Measurements from ENCODE around the gene SPRING1.

SPRING1 gene

DNA sequence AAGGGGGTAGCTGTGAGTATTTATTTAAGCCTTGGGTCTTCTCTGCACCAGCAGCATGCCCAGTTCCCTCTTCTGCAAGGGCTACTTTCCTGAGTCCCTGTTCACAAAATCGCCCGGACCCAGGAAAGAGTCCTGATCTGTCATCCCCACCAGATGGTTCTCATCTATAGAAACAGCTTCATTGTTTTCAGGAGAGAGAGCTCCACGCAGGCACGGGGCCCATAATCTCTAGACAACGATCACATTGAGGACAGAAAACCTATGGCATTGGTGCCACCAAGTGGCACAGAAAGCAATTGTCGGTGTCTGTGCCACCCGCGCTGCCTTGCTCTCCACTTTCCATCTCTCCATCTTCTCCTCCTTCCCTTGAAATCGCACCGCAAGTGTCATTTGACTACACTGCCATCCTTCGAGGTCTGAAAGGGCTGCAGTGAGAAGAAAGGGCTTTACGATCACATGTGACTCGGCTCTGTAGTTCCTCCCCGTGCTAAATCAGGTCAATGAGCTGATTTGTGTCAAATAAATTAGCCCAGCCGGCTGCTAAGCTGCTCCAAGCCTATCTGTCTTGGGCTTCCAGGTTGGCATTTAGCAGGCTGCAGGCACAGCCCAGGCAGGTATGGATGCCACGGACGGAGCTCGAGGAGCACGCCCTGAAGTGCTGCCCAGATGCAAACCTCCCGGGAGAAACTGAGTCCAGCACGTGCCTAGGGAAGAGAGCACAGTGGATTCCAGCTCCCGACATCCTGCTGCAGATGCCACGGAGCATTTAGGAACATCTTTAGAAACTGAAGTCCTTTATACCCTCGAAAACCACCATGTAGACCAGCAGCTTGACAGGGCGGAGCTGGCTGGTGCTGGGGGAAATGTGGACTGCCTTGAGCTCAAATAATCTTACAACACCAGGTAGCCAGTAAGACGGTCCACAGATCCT lies 28.8 kb downstream of the SPRING1 start:
- TF ChIP-seq, protein P1, sequence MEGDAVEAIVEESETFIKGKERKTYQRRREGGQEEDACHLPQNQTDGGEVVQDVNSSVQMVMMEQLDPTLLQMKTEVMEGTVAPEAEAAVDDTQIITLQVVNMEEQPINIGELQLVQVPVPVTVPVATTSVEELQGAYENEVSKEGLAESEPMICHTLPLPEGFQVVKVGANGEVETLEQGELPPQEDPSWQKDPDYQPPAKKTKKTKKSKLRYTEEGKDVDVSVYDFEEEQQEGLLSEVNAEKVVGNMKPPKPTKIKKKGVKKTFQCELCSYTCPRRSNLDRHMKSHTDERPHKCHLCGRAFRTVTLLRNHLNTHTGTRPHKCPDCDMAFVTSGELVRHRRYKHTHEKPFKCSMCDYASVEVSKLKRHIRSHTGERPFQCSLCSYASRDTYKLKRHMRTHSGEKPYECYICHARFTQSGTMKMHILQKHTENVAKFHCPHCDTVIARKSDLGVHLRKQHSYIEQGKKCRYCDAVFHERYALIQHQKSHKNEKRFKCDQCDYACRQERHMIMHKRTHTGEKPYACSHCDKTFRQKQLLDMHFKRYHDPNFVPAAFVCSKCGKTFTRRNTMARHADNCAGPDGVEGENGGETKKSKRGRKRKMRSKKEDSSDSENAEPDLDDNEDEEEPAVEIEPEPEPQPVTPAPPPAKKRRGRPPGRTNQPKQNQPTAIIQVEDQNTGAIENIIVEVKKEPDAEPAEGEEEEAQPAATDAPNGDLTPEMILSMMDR (IDR thresholded peaks at IDR 0.05; ENCODE audit: insufficient read depth, low read depth, low read length, missing control alignments) = peak; percentile 77
- DNase-seq (ENCODE audit: low read depth) = peak; percentile 54
- no peak overlapping the region for H3K4me3 ChIP-seq (ENCODE audit: low read length)

DNA sequence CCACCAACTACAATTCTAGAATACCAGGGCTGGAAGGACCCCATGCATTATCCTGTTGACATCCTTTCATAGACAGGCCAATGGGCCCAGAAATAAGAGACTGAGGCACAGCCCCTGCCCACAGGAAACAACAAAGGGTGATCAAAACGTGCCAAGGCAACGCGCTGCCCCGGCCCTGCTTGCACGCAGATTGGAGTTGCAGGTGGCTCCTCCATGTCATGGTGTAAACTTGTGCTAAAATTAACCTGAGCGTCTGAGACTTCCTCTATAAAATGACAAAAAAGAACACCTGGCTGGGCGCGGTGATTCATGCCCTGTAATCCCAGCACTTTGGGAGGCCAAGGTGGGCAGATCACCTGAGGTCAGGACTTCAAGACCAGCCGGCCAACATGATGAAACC lies 30.1 kb downstream of the SPRING1 start:
- TF ChIP-seq, protein P1 (IDR thresholded peaks at IDR 0.05; ENCODE audit: insufficient read depth, low read depth, low read length, missing control alignments) = no peak
- no peak overlapping the region for H3K4me3 ChIP-seq (ENCODE audit: low read length)
- DNase-seq (ENCODE audit: low read depth) = no peak

- TF ChIP-seq, protein P1 (IDR thresholded peaks at IDR 0.05; ENCODE audit: insufficient read depth, low read depth, low read length, missing control alignments) = peak; percentile 95
Measured at GRCh38 chr12:116703214-116703795, 34.6 kb downstream of the SPRING1 start.

GRCh38 chr12:116701432-116701831 lies 36.4 kb downstream of the SPRING1 start:
- H3K4me3 ChIP-seq (ENCODE audit: low read length) = no peak overlapping the region
- TF ChIP-seq, protein P1 (IDR thresholded peaks at IDR 0.05; ENCODE audit: insufficient read depth, low read depth, low read length, missing control alignments) = no peak
- DNase-seq (ENCODE audit: low read depth) = no peak

More at GRCh38 chr12:116703214-116703795, 34.6 kb downstream of the SPRING1 start:
- peak; percentile 69 for DNase-seq (ENCODE audit: low read depth)
- H3K4me3 ChIP-seq (ENCODE audit: low read length) = no peak overlapping the region

- H3K4me3 ChIP-seq (ENCODE audit: low read length) = no peak overlapping the region
- TF ChIP-seq, protein P1 (IDR thresholded peaks at IDR 0.05; ENCODE audit: insufficient read depth, low read depth, low read length, missing control alignments) = no peak
Measured at GRCh38 chr12:116700066-116700465, 37.8 kb downstream of the SPRING1 start.

GRCh38 chr12:116698554-116699075 lies 39.3 kb downstream of the SPRING1 start:
- H3K4me3 ChIP-seq (ENCODE audit: low read length) = no peak overlapping the region
- TF ChIP-seq, protein P1 (IDR thresholded peaks at IDR 0.05; ENCODE audit: insufficient read depth, low read depth, low read length, missing control alignments) = no peak
- no peak for DNase-seq (ENCODE audit: low read depth)

More at GRCh38 chr12:116700066-116700465, 37.8 kb downstream of the SPRING1 start:
- DNase-seq (ENCODE audit: low read depth) = no peak

All from epithelial cell of esophagus (primary cell).